NCI-H1105 treated with DMSO at 0.1 percent for 48 hours (cell line): ENCODE results near the gene IFI16.

ENCODE experiments used
- DNase-seq: peaks from one replicate; lab custom pipeline; 2025; lab: John Stamatoyannopoulos, UW

The IFI16 gene

GRCh38 chr1:159066108-159066507, 56.4 kb downstream of the IFI16 start:
- no peak for DNase-seq

- DNase-seq, result no peak
These were observed 58.3 kb downstream of the IFI16 start for GRCh38 chr1:159067699-159068621.

GRCh38 chr1:159068886-159069285, 59.2 kb downstream of the IFI16 start:
- no peak for DNase-seq

- DNase-seq, result peak; percentile 76
These were observed 62.4 kb downstream of the IFI16 start for GRCh38 chr1:159071970-159072582.

GRCh38 chr1:159076438-159077119, 66.9 kb downstream of the IFI16 start, which contains the start of gene AIM2:
AIM2 (minus strand) TSS chr1:159076766; CDS start chr1:159073499, 3,267 bp downstream.
- DNase-seq, result no peak

GRCh38 chr1:159077120-159077961, 67.6 kb downstream of the IFI16 start:
- no peak for DNase-seq

- no peak for DNase-seq
These were observed 69.8 kb downstream of the IFI16 start for GRCh38 chr1:159079525-159079924.

GRCh38 chr1:159081626-159082025, 71.9 kb downstream of the IFI16 start:
- DNase-seq, result no peak

- no peak for DNase-seq
These were observed 73.3 kb downstream of the IFI16 start for GRCh38 chr1:159083013-159083412.

GRCh38 chr1:159084152-159084551, 74.4 kb downstream of the IFI16 start:
- no peak for DNase-seq

GRCh38 chr1:159084867-159085266, 75.2 kb downstream of the IFI16 start:
- DNase-seq, result no peak

GRCh38 chr1:159088050-159088449, 78.3 kb downstream of the IFI16 start:
- DNase-seq, result no peak

- no peak for DNase-seq
These were observed 79.0 kb downstream of the IFI16 start for GRCh38 chr1:159088546-159089183.

GRCh38 chr1:159089184-159089791, 79.6 kb downstream of the IFI16 start:
- DNase-seq, result peak; percentile 37

GRCh38 chr1:159090286-159091179, 80.8 kb downstream of the IFI16 start:
- no peak for DNase-seq

GRCh38 chr1:159091180-159091560, 81.5 kb downstream of the IFI16 start:
- DNase-seq, result no peak

GRCh38 chr1:159091607-159092031, 81.9 kb downstream of the IFI16 start:
- DNase-seq, result no peak

GRCh38 chr1:159092036-159092760, 82.5 kb downstream of the IFI16 start:
- DNase-seq, result no peak

- DNase-seq, result no peak
These were observed 88.9 kb downstream of the IFI16 start for GRCh38 chr1:159098596-159098995.
